ENCODE results near the gene VANGL1.

DNA sequence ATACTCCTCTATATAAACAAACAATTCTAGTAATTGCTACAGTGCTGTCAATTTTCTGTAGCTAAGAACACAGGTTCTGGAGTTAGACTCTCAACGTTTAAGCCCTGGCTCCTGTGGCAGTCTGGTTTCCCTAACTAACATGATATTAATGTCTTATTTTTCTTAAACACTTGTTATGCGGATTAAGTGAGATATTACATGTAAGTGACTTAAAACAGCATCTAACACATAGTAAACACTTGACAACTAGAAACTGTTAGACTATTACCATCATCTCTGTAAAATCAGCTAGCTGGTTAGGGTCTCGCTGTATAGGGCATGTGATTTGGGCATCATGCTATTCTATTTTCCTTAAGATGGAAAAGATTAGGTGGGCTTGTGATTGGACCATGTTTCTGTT lies 2.3 kb downstream of the VANGL1 start:
- TF ChIP-seq, protein P1, sequence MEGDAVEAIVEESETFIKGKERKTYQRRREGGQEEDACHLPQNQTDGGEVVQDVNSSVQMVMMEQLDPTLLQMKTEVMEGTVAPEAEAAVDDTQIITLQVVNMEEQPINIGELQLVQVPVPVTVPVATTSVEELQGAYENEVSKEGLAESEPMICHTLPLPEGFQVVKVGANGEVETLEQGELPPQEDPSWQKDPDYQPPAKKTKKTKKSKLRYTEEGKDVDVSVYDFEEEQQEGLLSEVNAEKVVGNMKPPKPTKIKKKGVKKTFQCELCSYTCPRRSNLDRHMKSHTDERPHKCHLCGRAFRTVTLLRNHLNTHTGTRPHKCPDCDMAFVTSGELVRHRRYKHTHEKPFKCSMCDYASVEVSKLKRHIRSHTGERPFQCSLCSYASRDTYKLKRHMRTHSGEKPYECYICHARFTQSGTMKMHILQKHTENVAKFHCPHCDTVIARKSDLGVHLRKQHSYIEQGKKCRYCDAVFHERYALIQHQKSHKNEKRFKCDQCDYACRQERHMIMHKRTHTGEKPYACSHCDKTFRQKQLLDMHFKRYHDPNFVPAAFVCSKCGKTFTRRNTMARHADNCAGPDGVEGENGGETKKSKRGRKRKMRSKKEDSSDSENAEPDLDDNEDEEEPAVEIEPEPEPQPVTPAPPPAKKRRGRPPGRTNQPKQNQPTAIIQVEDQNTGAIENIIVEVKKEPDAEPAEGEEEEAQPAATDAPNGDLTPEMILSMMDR (conservative IDR thresholded peaks at IDR 0.05; ENCODE audit: low read depth, low read length), result no peak
- TF ChIP-seq EZH2 (IDR thresholded peaks at IDR 0.05; ENCODE audit: low read length, unreplicated experiment) (no peak), EZH2phosphoT487 (IDR thresholded peaks at IDR 0.05; ENCODE audit: borderline replicate concordance, low read length) (no peak)

Measured in PC-3 (cell line).